Measurements from ENCODE around the gene TXLNB.

- TF ChIP-seq IKZF4 (CRISPR knock-in tag; IDR thresholded peaks at IDR 0.05; ENCODE audit: borderline replicate concordance, low read depth, not compliant biosample characterization) (no peak), ZNF121 (CRISPR knock-in tag; IDR thresholded peaks at IDR 0.05) (no peak), ZBTB43 (CRISPR knock-in tag; conservative IDR thresholded peaks at IDR 0.05) (no peak), ZFX (CRISPR knock-in tag; IDR thresholded peaks at IDR 0.05; ENCODE audit: low read depth) (no peak)
Observed at GRCh38 chr6:139254196-139254595, 37.6 kb downstream of the TXLNB start.

Data from HepG2 (cell line).